OCI-M1 (cell line): ENCODE data around the gene USP10.

ENCODE experiments used
- DNase-seq: peaks from one replicate; lab custom pipeline; 2025; lab: John Stamatoyannopoulos, UW

Gene USP10

DNA sequence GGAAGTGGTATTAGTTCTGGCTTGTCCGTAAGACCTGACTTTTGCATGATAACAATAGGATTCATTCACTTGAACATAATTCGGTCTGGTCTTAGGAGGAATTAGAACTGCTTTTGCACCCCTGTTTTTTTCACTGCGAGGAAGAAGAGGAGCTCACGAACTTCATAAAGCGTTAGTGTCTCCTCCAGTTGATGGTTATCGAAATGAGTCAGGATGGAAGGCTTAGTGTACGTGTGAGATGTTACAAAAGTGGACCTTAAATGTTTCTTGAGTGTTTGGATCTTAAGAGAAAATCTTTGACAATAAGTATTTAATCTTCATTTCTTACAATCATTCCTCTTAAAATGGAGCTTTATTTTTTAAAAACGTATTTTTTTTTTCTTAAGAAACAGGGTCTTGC is 52.8 kb downstream of the USP10 start:
- no peak for DNase-seq

DNA sequence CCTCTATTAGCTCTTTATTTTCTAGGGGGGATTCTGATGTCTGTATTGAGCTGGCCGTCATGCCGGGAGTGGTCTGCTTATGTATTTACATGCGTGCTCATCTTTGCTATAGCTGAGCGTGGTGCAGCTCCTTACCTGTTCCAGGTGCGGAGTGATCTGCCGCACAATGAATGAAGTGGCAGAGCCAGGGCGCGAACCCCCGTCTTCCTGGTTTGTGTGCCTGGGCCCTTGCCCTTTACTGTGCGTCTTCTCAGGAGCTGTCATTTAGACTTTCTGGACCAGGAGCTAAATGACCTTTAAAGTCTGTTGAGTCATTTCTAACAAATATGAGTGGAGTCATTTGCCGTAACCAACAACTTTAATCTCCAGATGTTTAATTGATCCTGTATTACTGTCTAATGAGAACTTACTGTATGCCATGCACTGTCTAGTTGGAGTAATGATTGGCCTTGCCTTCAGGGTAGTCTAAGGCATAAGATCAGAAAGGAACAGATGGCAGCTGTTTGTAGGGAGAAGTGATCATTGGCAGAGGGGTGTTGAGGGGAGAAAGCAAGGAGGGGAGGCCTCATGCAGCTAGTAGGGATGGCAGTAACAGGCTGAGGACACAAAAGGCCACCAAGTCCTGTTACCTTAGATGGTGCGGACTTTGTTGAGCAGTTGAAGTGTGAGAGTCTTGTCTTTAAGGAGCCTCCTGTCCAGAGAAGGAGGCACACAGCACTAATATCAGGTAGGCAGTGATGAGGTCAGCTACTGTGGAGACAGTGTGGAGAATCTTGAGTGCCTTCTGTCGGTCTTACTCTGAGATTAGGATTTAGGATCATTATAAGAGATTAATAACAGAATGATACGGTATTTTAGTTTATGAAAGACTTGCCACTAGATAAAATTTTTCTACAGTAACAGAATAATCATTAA is 53.9 kb downstream of the USP10 start:
- peak; percentile 39 for DNase-seq

DNA sequence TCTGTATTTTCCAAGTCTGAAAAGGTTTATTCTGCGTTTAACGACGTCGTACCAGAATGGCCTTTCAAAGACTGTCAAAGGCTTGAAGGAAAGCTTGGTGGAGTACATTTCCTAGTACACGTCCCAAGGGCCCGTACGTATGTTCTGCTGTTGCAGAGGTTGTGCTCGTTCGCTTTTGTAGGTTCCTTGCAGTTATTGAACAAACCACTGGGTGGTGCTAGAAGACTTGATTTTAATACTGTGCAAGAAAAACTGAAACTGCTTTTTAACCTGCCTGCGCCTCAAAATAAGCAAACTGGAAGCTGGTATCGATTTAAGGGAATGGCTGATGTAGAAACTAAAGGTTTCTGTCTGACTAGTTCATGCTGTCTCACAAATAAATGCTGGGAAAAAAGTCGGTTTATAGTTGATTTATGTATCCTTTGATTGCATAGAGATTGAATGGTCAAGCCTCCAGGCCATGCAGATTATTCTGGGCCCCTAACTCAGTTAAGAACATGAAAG is 54.6 kb downstream of the USP10 start:
- peak; percentile 94 for DNase-seq

DNA sequence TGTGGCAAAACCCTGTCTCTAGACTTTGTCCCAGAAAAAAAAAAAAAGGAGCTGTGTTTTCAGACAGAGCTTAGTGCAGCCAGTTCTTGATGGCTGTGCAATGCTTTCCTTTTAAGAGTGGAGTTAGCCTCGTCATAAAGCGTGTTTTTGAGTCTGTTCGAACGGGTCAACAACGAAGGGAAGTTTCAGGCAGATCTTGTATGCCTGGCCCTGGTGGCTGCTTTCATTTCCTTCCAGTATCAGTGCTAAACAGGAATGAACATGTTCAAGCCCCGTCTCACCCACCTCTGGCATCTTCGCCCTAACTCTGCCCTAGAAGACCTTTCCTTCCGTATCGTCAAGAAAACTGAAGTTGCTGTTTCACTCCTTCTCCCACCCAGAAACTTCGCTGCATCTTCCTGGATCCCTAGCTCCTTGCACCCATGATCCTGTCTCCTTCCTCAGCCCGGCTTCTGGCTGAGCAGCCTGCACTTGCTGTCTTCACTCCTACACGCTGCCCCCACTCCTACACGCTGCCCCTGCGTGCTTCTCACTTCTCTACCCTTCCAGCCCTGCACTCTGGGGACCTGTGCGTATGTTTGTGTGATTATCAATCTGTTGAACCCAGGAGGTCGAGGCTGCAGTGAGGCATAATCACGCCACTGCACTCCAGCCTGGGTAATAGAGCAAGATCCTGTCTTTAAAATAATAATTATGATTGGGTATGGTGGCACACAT is 55.3 kb downstream of the USP10 start:
- no peak for DNase-seq

DNA sequence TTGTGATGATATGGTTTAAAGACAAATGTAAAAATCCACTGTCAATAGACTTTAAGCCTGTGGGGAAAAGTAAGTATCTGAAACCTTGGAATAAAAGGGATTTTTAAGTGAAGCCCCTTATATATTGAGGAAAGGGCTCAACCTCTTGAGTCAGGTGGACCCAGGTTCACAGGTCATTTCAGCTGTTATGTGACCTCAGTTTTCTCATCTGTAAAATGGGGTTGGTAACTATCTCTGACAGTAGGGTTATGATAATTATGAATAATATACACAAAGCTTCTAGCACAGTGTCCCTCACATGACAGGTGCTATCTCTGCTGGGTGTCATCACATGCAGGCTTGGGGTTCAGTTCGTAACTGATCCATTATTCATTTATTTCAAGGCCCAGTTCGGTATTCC is 57.0 kb downstream of the USP10 start:
- DNase-seq = no peak

DNA sequence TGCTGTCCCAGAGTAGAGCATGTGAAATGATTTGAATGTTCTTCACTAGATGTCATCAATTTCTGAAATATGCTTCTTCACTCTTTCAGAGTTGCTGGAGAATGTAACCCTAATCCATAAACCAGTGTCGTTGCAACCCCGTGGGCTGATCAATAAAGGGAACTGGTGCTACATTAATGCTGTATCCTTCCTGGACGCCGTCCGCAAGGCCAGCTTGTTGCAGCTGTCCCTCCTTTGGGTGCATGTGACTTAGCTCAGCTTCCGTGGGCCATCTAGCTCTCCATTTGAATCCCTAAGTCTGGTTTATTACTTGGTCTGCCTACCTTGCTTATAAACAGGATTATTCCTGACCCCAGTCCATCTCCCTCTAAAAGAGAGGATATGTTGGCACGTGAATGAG is 58.8 kb downstream of the USP10 start:
- no peak for DNase-seq

DNA sequence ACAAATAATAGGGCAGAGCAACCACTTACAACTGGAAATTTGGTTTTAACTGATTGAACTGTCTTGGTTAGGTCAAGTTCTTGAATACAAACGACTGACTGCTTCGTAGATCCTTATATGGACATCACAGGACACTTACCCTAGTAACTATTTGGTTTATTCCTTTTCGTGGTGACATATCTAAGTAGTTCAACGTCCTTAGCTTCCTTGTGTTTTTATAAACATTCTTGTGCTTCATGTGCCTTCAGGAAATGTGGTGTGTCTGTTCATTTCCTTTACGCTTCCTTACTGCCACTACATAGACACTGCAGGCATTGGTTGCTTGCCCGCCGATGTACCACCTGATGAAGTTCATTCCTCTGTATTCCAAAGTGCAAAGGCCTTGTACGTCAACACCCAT is 59.3 kb downstream of the USP10 start:
- no peak for DNase-seq

DNA sequence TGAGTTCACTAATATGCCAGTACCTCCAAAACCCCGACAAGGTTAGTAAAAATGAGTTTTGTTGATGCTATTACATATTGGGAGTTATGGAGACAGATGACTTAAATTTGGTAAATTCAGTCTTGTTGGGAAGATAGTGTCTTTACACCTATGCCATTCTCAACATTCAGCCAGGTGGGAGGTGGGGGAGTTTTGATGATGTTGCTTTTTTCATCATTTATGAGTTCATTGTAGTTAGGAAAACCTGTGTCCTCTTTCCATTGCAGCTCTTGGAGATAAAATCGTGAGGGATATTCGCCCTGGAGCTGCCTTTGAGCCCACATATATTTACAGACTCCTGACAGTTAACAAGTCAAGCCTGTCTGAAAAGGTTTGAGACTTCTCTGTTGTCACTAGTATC is 60.1 kb downstream of the USP10 start:
- DNase-seq = no peak

DNA sequence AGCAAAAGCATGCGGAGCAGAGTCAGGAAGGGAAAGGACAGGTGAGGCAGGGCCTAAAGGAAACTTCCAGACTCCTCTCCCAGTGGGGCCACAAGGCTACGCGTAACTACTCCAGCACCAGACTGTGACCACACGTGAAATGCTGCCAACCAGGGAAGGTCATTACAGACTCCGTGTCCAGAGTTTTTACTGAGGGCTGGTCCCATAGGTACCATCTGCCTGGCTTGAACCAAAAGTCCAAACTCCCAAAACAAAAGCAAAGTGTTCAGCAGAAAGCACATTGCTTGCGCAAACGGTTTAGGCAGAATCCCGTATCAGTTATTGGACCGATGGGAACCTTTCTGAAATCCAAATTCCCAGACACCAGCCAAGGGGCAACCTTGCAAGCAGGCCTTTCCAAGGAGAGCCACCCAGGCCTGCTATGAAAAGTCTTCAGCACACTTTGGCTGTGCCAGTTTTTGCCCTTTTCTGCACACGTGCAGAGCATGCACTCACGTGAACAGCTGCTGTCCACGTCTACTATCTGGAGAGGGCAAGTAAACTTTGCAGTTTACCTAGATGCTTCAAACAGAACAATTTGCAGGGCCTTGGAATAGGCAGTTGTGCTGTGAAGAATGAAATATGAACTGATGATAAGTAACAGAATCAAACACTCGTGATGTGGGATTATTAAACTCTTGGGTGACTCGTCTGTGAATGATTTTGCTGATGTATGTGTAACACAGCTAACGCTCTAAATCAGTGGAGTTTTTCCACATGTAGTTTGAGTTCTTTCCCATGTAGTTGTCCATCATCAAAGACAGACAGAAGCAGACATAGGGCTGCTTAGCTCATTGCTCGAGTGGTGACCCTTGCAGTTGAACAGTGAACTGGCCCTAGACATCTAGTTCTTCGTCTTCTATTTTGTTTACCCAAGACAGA is 61.9 kb downstream of the USP10 start:
- no peak for DNase-seq

DNA sequence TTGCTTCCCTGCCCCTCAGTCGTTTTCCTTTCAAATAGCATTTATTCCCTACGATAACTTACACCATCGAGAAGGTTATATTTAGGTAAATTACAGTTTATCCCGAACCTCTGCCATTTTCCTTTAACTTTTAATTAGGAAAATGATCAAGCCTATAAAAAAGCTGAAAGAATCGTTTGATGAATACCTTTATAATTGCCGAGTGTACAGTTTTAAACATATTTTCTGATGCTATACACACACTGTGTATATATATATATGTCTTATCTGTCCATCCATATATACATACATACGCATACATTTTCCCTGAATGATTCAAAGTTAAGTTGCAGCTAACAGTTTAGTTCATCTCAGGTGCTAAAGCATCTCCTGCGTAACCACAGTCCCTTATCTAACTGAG is 63.4 kb downstream of the USP10 start:
- no peak for DNase-seq

DNA sequence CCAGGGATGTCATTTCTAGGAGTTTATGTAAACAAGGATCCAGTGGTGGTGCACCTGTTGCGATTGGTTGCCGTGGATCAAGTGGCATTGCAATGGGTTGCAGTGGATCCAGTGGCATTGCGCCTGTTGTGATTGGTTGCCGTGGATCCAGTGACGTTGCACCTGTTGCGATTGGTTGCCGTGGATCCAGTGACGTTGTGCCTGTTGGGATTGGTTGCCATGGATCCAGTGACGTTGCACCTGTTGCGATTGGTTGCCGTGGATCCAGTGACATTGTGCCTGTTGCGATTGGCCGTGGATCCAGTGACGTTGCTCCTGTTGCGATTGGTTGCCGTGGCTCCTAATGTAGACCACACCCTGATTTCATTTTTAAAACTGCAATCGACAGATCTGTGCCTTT is 63.8 kb downstream of the USP10 start:
- no peak for DNase-seq

DNA sequence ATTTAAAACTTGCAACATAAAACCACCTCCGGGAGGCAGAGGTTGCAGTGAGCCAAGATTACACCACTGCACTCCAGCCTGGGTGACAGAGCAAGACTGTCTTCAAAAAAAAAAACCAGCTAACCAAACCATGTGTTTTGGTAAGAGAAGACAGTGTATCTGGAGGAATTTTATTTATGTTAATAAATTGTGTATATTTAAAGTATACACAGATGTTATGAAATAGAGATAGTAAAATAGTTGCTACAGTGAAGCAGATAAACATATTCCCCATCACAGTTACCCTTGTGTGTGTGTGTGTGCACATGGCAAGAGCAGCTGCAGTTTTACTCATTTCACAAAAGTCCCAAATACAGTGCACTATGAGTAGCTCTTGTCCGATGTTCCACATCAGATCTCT is 65.2 kb downstream of the USP10 start:
- DNase-seq = no peak

DNA sequence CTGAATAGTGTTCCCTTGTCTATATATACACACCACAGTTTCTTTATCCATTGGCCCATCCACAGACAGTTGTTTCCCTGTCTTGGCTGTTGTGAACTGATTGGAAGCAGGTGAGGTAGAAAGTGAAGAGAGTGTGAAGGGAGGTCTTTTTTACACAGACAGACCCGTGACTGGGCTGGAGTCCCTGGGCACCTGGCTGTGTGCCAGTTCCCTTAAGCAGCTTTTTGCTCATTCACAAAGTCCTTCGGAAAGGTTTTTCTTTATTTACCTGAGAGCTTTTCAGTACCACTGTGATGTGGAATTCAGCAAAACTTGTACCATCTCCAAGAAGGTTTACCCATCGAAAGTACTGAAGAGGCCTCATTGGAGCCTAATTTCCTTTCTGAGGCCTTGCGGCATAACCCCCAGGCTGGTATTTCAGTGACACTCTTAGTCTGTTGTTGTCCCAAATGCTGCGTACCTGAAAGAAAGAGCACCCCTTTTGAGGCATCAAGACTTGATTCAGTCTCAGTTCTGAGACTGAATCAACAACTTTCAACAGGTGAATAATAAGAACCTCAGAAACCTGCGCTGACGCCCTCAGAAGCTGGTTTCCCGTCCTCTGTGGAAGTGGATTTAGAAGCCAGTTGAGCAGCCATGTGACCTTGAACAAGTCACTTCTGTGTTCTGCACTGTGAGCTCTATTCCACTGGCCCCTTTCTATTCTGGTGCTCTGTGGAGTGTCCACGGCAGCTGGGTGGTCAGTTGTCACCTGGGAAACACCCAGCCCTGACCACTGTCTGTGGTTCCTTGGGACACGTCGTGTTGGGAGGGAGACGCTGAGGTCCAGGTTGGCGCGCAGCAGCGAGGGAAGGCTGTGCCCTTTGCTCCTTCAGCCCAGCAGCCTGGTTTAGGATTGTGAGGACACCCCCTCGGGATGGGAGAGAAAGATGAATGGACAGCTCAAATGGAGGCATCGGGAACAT is 66.1 kb downstream of the USP10 start:
- DNase-seq = no peak

DNA sequence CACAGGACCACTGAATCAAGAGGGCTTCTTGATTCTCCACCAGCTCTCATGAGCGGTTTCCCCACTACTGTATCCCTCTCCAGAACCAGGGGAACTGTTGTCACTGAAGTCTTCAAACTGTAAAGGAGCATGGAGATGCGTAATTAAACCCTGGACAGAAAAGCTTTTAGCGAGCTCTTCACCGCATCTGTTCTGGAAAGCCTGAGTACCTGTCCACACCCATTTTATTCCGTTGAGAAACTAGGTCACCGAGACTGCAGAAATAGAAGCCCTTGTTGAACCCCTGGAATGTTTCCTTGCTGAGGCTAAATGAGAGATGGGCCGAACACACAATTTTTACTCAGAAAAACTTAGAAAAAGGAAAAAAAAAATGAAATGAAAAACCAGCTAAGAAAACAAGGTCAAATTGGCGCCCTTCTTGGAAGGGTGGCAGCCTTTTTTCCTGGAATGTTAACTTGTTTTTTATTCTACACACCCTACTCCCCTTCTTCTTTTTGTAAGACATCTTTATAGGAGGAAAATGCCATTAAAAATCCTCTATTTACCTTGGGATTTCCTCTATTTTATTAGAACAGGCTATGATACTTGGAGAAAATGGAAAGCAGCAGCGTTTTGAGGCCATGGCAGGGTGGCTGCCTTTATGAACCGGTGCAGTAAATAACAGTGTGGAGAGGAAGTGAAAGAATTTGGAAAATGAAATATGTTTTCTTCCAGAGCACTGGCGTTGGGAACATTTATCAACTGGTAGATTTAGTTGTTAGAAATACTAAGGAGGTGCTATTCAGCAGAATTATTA is 67.4 kb downstream of the USP10 start:
- DNase-seq = no peak

DNA sequence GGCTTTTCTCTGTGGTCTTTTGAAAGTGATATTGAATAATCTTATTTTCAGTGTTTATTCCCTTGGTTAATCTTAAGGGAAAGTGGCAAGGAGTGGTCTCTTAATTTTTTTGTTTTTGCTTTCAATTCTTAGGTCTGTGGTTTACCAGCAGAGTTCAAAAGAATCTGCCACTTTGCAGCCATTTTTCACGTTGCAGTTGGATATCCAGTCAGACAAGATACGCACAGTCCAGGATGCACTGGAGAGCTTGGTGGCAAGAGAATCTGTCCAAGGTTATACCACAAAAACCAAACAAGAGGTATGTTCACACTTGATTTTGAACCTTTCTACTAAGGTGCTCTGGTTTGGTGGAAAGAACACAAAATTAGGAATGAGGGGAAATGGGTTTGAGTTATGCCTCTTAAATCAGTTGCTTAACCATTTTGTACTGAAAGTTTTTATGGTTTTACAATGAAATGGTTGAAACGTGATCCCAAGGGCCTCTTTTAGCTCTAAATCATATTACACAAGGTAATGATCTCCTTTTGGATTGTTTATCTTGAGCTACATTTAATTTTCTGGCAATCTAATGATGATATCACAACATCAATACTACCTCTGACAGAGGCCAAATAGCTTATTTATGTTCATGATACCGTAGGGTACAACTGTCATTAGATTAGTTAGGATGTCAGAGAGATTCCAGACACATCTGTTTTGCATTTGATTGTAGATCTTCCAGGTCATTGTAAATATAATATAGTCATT is 68.4 kb downstream of the USP10 start:
- DNase-seq = no peak

DNA sequence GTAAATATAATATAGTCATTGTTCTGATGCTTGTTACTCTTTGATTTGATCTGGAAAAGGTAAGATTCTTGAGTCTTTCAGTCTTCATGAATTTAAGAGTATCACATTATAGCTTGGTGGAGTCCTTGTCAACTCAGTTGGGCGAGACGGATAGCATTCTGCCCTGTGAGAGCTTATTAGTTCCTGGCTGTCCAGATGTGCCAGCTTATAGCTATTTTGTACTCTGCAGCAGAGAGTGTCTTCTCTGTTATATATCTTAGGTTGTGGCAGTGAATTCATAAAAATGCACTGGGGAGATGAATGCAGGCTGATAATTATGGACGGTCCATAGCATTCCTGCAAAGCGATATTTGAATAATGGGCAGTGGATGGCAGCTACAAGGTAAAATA is 69.0 kb downstream of the USP10 start:
- DNase-seq = no peak

DNA sequence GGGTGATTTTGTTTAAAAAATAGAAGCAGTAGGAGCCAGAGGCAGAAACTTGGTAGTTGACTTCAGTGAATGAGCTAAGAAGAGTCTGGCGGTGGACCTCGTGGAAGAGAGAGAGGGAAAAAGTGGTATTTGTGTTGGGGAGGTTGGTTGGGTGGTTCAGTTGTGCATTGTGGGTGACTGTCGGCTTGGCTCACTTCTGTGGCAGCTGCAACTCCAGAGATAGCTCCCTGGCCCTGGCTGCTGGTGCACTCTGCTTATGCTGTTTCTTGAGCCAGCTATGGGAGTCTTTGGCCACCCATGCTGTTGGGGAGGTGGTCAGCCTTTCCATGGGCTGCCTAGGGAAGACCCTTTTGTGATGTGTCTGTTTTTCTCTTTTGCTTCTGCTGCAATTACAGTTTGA is 69.6 kb downstream of the USP10 start:
- no peak for DNase-seq

DNA sequence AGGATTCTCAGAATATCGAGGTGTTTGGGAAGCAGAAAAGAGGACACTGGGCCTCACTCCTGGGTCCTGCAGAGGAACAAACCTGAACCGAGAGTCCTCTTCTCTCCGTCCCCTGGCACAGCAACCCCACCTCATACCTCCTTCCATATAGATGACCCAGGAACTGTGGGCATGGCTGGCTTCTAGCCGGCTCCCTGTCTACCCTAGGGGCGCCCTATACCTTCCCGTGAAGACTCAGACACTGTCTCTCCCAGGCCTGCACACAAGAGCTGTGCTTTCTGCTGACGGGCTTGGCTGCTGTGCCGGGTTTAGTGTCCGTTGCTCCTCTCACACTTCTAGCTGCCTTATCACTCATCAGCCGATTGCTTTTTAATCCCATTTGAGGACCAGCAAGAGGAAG is 73.5 kb downstream of the USP10 start:
- DNase-seq = no peak

DNA sequence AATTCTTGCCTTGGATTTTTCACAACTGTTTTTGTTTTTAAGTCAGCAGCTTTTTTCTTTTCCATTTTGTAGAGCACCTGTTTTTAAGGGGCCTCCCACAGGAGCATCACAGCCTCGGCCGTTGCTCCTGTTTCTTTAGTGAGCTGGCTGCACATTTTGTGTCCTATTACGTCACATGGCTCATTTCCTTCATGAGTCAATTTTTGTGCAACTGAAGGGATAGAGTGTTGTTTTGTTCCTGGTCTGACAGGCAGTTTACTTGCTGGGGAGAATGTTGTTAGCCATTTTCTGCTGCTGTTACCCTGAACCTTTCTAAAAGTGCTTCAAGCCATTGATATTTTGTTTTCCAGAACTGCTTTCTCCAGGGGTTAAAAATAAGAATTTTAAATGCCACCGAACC is 75.0 kb downstream of the USP10 start:
- no peak for DNase-seq
